Small intestine (tissue), 7 donors: Measurements from ENCODE around the gene LMO1. TPM values are rescaled to one million over a fixed set of nuclear protein-coding genes. Genes with fewer than 3 reads are reported as not detected.

Experiments
- DNase-seq, 2 donors: peaks; one replicate each; pipeline versions ENCODE4 v3.0.0 to v3.0.0-alpha.2; 2013
- FAIRE-seq: peaks from 2 replicates; lab custom pipeline; 2012; peaks lifted over from hg19 to GRCh38; lab: Jason Lieb, UNC
- H3K27ac ChIP-seq, 3 donors: one replicate each; pipeline ENCODE4 v1.5.1; 2013; ENCODE audit warnings: low read length in 2 of 3, mild to moderate bottlenecking in 2 of 3, control low read depth in 1 of 3, inconsistent platforms in 1 of 3, low read depth in 1 of 3, moderate library complexity in 1 of 3
- H3K27me3 ChIP-seq, 3 donors: one replicate each; pipeline ENCODE4 v1.6.1; 2013; ENCODE audit warnings: low read length in 3 of 3, inconsistent platforms in 1 of 3; ENCODE audit not compliant: control insufficient read depth in 3 of 3, insufficient read depth in 3 of 3
- H3K36me3 ChIP-seq, 3 donors: one replicate each; pipeline ENCODE4 v1.6.1; 2013; ENCODE audit warnings: low read length in 3 of 3, inconsistent platforms in 1 of 3, low read depth in 1 of 3, mild to moderate bottlenecking in 1 of 3, moderate library complexity in 1 of 3; ENCODE audit not compliant: control insufficient read depth in 3 of 3, insufficient read depth in 2 of 3
- H3K4me1 ChIP-seq, 3 donors: one replicate each; pipeline ENCODE4 v1.6.1; 2013; ENCODE audit warnings: low read length in 2 of 3, inconsistent platforms in 1 of 3, low read depth in 1 of 3, mild to moderate bottlenecking in 1 of 3, moderate library complexity in 1 of 3; ENCODE audit not compliant: control insufficient read depth in 3 of 3, insufficient read depth in 2 of 3
- H3K4me3 ChIP-seq, 3 donors: one replicate each; pipeline ENCODE4 v1.5.1; 2013; ENCODE audit warnings: low read length in 3 of 3, control low read depth in 1 of 3, inconsistent platforms in 1 of 3, low read depth in 1 of 3, mild to moderate bottlenecking in 1 of 3, moderate library complexity in 1 of 3
- H3K9me3 ChIP-seq, 2 donors: one replicate each; pipeline ENCODE4 v1.6.1; 2013; ENCODE audit warnings: low read depth in 1 of 2, low read length in 1 of 2; ENCODE audit not compliant: control insufficient read depth in 2 of 2, insufficient read depth in 1 of 2
- WGBS, 3 donors: extraction: QIAGEN DNeasy Blood & Tissue Kit; methylation state at CpG; one replicate each; pipeline ENCODE4 v1.1.7; 2013; 5-methylcytosine and 5-hydroxymethylcytosine counted together
- polyA plus RNA-seq, 4 donors: library from polyadenylated mRNA; stranded (reverse) in 3 of 4; unstranded in 1 of 4; fragments of 200-250 nt in 3 of 4; fragments of 120-200 nt in 1 of 4; gene quantifications; one replicate each; pipeline versions ENCODE4 v1.2.1 to v1.2.3, GENCODE V29; 2013
- donor health status: healthy with polysubstance abuse.
- donor health status: control.
- donor health status: control.
- donor health status: Bipolar disorder and iron deficiency.
- donor health status: healthy.

The LMO1 gene
- polyA plus RNA-seq, 4 donors: 0.04 TPM; not detected in 3

DNA sequence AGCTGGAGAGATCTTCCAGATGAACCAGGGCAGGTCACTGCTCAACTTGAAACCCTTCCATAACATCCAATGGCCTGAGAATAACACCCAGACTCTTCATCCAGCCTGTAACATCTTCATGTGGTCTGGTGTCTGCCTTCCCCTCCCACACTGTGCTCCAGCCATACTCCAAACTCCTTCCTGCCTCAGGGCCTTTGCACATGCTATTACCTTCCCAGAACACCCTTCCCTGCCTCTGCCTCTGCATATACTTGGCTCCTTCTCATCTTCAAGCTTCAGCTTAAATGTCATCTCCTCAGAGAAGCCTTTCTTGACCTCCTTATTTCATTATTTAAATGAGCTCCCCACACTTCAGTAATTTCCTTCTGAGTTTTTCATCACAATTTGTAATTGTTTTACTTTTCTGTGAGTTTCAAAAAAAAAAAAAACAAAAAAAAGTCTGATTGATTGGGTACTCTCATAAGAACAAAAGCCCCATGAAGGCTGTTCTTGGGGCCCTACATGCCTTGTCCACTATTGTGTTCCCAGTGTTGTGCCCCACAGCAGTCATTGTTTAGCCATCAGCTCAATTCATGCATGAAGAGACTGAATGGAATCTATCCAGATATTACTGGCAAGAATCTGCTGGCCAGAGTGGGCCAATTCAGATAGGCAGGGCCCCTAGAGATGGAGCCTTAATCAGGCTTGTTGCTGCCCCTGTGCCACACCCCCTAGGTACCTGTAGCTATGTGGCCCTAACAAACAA, 22.1 kb downstream of the LMO1 start:
- DNase-seq (no peak), FAIRE-seq (no peak)
- Histone ChIP-seq H3K4me1 (no peaks in the 10 kb centered on the region), H3K9me3 (no peaks in the 10 kb centered on the region), H3K4me3 (no peak overlapping the region), H3K27me3 (peaks cover 0 to 8% (median 2%) of the 10 kb centered on the region in 3 donors), H3K27ac (no peak overlapping the region), H3K36me3 (no peaks in the 10 kb centered on the region)

DNA sequence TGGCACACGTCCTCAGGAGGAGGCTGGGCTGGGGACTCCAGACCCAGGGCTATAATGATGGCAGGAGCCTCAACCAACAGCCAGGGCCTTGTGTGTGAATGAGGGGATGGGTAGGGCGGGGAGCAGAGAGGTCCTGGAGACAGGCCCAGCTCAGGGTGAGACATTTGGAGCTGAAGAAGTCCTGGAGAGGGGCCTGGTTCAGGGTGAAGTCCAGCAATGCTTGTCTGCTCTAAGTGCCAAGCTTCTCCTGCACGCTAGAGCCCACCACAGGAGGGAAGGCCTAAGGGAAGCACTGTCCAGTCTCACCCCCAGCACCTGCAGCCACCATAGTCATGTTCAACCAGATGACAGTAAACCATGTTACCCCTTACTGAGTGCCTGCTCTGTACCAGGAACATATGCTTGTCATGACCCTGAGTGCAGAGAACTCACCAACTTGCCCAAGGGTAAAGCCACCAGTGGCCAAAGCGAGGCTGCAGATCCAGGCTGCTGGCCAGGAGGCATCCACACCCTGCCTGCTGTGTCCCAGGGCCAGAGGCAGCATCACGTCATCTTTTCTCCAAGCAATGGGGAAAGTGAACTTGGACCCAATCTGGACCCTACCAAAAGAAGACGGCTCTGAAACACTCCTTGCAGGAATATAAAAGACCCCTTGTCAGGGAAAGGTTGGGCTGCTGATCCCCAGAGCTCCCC, 24.0 kb downstream of the LMO1 start:
- Histone ChIP-seq H3K9me3 (no peaks in the 10 kb centered on the region), H3K4me3 (no peak overlapping the region), H3K4me1 (no peaks in the 10 kb centered on the region), H3K27me3 (peaks cover 0 to 8% (median 2%) of the 10 kb centered on the region in 3 donors), H3K27ac (no peak overlapping the region), H3K36me3 (no peaks in the 10 kb centered on the region)
- FAIRE-seq (no peak), DNase-seq (no peak)
- WGBS, 3 donors: 66 to 73% (median 68%) methylated on average over 6 of the region's 6 CpGs

DNA sequence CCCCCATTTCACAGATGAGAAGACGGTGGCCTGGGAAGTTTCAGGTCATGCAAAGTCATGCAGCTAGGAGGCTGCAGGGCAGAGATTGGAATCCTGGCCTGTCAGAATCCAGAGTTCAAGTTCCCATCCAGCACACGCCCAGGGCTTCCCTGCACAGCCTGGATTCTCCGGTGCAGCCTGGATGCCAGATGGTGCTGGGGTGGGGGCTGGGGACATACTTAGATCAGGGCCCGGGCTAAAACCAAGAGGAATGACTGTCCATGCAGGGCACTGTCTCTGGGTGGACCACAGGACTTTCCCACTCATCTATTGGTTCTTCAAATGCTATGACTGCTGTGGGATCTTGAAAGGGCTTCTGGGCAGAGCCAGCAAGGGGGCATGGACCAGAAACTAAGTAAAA, 24.6 kb downstream of the LMO1 start:
- 48 to 79% (median 62%) methylated on average over 4 of the region's 4 CpGs for WGBS, 3 donors
- Histone ChIP-seq H3K27me3 (peaks cover 0 to 8% (median 2%) of the 10 kb centered on the region in 3 donors), H3K4me1 (no peaks in the 10 kb centered on the region), H3K27ac (no peak overlapping the region), H3K36me3 (no peaks in the 10 kb centered on the region), H3K4me3 (no peak overlapping the region), H3K9me3 (no peaks in the 10 kb centered on the region)
- no peak for DNase-seq
- no peak for FAIRE-seq

DNA sequence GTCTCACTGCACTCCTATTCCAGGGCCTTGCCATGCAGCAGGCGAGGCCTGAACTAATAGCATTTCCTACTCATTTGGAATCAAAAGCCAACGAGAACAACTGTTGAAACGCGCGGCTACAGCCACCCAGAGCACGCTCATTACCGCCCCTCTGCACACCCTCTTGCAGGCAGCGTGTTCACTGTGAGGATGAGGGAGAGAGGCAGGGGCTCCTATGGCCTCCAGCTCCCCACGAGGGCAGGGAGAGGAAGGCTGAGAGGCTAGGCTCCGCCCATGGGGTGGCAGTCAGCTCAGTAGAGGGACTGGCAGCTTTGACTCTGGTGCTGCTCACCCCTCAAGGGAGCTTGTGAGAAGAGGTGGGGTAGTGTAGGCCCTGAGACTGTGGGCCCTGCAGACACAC, 26.2 kb downstream of the LMO1 start:
- WGBS, 3 donors: 86 to 89% (median 89%) methylated on average over 10 of the region's 10 CpGs
- Histone ChIP-seq H3K36me3 (no peaks in the 10 kb centered on the region), H3K4me1 (no peaks in the 10 kb centered on the region), H3K9me3 (no peaks in the 10 kb centered on the region), H3K27ac (no peak overlapping the region), H3K4me3 (no peak overlapping the region), H3K27me3 (peaks cover 0 to 6% (median 2%) of the 10 kb centered on the region in 3 donors)
- FAIRE-seq: no peak
- no peak for DNase-seq

DNA sequence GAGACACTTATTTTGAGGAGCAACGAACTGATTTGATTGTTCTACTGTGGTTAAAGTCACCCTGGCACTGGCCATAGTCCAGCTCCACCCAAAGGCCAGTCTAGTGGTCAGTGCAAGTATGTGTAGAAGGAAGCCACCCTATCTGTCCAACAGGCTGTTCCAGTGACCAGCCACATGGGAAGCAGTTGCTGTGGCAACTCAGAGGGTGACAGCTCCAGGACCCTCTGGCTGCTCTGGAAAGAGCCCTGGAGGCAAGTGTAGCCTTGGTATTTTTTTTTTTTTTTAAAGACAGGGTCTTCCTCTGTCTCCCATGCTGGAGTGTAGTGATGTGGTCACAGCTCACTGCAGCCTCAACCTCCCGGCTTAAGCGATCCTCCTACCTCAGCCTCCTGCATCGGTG, 27.8 kb downstream of the LMO1 start:
- no peak for DNase-seq
- Histone ChIP-seq H3K4me1 (no peaks in the 10 kb centered on the region), H3K9me3 (no peaks in the 10 kb centered on the region), H3K4me3 (no peak overlapping the region), H3K27me3 (peaks cover 0 to 3% (median 0%) of the 10 kb centered on the region in 3 donors), H3K36me3 (no peaks in the 10 kb centered on the region), H3K27ac (no peak overlapping the region)
- WGBS, 3 donors: 85 to 88% (median 87%) methylated on average over 4 of the region's 4 CpGs
- no peak for FAIRE-seq

DNA sequence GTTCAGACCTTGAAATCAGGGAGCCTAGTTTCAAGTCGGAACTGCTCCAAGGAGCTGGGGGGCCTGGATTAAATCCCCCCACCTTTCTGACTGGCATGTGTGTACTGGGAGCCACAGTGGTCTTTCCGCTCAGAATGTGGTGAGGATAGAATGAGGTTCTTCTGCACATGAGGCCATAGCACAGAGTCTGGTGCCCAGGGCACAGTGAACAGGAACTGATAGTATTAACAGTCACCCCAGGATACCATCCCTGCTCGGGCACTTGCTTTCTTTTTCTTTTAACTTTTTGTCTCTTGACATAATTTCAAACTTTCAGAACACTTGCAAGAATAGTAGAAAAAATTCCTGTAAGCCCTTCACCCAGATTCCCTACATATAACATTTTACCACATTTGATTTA, 28.8 kb downstream of the LMO1 start:
- Histone ChIP-seq H3K4me1 (no peaks in the 10 kb centered on the region), H3K36me3 (no peaks in the 10 kb centered on the region), H3K27me3 (peaks cover 0 to 3% (median 0%) of the 10 kb centered on the region in 3 donors), H3K27ac (no peak overlapping the region), H3K4me3 (no peak overlapping the region), H3K9me3 (no peaks in the 10 kb centered on the region)
- FAIRE-seq (no peak), DNase-seq (no peak)
- 71 to 78% (median 72%) methylated on average over 3 of the region's 3 CpGs for WGBS, 3 donors

DNA sequence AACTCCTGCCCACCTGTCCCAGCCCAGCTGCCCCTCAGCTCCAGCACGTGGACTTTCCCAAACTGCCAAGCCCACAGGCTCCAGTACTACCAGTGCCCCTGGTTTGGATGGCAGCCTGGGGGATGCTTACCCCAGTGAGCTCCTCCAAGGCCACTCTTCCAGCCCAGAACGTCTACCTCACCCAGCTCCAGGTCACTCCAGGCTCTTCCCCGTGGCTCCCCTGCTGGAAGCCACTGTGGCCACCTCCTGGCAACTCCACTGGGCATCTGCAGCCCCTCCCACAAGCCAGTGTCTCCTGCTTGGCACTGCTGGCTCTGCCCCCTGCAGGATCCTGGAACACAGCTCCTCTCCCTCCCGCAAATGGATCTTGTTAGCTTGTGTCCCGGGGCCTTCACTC, 29.3 kb downstream of the LMO1 start:
- H3K4me1 ChIP-seq: no peaks in the 10 kb centered on the region
- FAIRE-seq (no peak), DNase-seq (no peak)
- no peaks in the 10 kb centered on the region for H3K9me3 ChIP-seq
- H3K27me3 ChIP-seq: peaks cover 0 to 3% (median 0%) of the 10 kb centered on the region in 3 donors
- 55 to 77% (median 60%) methylated on average over 5 of the region's 5 CpGs for WGBS, 3 donors
- H3K27ac ChIP-seq: no peak overlapping the region
- H3K36me3 ChIP-seq: no peaks in the 10 kb centered on the region
- no peak overlapping the region for H3K4me3 ChIP-seq

DNA sequence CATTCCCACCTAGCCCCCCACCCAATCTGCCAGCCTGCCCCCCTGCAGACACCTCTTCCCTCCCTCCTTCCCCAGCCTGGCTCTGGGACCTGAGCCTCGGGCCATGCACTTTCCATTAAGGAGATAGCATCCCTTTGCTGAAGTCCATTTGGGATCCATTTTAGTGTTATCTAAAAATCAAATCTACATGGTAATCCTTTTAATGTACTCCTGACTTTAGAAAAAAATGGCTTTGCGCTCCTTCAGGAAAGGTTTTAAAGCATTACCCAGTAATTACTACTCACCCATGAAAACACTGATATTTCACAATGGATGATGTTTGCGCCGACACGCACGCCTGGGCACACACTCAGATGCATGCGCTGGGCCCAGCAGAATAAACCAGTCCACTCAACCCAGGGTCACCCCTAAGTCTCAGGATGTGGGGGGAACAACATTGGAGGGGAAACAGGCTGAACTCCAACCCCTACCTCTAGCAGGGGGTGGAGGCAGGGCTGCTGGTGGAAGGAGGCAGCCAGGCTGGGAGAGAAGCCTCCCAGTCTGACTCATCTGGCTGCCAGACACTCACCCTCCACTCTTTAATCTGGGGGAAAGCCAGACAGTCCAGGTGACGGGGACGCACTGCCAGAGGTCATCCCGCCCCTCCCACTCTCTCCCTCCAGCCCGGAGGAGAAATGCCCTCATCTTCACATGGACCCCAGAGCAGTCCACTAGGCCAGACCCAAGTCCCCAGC, 29.8 kb downstream of the LMO1 start:
- no peak for FAIRE-seq
- 80 to 93% (median 83%) methylated on average over 10 to 11 of the region's 11 CpGs for WGBS, 3 donors

More for the DNA sequence above, 29.8 kb downstream of the LMO1 start:
- no peak overlapping the region for H3K27ac ChIP-seq
- no peak for DNase-seq
- no peaks in the 10 kb centered on the region for H3K9me3 ChIP-seq
- H3K4me1 ChIP-seq: no peaks in the 10 kb centered on the region
- no peak overlapping the region for H3K4me3 ChIP-seq
- H3K36me3 ChIP-seq: no peaks in the 10 kb centered on the region
- peaks cover 0 to 3% (median 0%) of the 10 kb centered on the region in 3 donors for H3K27me3 ChIP-seq
